ENCODE data around the gene ZNF215.

GRCh38 chr11:6992026-6992425, 65.8 kb downstream of the ZNF215 start:
- TF ChIP-seq CTCF (IDR thresholded peaks at IDR 0.05 in 8 of 11, conservative IDR thresholded peaks at IDR 0.05 in 3 of 11) (no peak), POLR2AphosphoS5 (IDR thresholded peaks at IDR 0.05) (no peak)
